GM21529 (cell line): ENCODE measurements around the gene XPR1.

Experiments used
- ATAC-seq: cut with Tn5 transposase; IDR thresholded peaks from one replicate; pipeline ENCODE4 v1.9.1; 2021; ENCODE audit not compliant: unreplicated experiment

Gene XPR1

DNA sequence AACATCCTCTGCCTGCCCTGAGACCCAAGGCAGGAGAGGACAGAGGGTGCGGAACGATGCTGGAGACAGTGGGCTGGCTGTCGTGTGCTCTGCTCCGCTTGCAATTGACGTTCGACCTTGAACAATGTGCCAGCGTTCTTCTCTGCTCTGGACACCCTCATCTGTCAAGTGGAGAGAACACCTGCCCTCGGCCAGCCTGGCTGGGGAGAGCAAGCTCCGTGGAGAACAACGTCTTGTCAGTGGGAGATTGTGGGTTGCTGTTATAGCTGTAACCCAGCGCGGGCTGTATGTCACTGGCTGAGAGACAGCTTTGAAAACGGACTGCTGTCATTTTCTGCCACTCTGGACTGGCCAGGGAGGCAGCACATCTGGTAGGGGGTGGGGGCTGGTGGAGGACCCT is 295.5 kb downstream of the XPR1 start:
- ATAC-seq: no peak

DNA sequence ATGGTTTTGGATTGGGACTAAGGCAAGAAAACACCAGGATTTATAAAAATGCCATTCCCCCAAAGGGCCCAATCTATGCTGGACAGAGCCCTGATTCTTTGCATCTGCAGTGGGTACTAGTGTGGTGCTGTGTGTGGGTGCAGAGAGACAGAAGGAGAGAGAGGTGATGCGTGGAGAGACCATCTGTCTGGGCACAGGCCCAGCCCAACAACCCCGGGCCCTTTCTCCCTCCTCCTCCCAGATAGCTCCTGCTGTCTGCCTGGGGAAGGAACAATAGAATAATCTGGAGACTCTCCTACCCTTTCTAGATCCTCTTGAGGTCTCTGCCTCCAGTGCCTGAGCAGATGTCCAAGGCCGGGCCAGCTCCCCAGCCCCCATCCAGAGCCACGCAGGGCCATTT is 296.0 kb downstream of the XPR1 start:
- no peak for ATAC-seq

DNA sequence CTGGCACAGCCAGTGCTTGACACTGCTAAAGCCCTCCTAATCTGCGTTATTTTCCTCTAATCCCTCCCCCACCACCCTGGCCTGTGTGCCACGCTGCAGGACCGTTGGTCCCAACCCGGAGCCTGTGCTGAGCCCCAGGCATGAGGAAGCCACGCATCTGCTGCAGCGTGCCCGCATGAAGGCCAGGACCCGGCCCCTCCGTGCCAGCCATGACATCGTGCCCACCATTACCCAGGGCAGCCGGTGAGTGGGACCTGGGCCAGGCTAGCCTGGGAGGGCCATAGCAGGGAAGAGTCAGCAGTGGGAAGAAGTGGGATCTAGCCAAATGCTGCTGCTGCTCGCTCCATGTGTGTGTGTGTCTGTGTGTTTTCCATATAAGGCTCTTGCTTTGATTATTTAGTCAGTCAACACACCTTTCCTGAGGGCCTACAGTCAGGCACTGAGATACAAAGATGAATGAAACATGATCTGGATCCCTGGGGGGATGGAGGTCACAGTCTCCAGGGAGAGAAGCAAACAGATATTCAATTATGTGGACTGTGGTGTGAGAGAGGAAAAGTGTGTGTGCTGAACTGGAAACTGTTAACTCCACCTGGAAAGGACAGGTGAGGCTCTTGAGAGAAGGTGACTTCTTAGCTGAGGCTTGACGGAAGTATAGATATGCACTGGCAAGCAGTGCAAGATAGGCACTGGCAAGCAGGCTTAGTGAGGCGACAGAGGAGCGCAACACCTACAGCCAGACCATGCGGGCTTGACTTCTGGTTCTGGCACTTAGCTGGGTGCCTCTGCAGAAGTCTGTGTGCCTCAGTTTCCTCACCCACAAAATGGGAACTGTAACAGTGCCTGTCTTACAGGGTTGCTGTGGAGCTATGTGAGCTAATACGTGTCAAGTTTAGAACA is 296.8 kb downstream of the XPR1 start:
- ATAC-seq: no peak

DNA sequence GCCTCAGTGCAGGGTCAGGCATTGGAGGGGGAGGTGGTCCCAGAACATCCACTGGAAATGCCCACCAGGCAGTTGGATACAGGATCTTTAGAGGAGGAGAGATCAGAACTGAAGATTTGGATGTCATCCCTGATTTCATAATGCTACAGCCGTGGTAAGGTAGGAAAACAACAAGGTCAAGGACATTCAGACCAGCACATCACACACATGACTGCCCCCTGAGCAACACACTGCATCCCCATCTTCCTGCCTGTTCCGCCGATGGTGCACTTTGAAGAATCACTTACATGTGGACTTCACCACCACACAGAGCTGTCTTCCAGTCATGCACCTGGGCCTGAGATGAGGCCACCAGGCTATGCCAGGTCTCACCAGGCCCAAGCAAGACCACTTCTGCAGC is 297.6 kb downstream of the XPR1 start:
- ATAC-seq: no peak

DNA sequence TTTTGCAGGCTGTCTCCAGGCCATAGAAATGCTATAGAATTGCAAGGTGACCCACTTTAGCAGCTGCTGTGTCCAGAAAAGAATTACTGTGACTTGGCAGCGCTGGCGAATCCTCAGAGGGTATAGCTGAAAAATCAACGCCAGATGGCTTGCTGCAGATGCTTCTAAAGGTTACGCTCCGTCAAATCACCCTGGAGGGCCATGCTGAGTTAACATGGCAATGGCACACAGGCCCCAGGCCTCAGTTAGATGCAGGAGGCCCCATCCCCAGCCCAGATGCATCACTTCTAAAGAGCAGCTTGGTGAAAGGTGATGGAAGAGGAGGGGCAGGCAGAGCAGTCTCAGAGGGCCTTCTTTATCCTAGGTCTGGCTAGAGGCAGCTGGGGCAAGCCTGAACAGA is 298.9 kb downstream of the XPR1 start:
- no peak for ATAC-seq

DNA sequence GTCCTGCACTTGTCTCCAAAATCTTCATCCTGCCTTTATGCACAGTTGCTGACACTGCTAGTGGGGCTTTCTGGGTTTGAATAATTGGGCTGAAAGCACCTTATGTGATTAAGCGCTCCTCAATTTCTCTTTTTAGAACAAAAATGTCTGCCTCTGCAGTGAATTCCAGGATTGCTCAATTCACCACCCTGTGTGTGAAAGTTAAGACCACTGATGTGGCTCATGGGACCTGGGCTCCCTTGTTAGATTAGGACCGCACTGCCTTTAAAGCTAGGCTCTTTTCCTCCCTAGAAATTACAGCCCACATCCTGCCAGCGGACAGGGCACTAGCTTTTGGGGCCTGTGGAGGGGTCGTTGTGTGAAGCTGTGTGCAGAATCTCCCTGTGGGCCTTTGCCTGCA is 299.7 kb downstream of the XPR1 start:
- no peak for ATAC-seq

DNA sequence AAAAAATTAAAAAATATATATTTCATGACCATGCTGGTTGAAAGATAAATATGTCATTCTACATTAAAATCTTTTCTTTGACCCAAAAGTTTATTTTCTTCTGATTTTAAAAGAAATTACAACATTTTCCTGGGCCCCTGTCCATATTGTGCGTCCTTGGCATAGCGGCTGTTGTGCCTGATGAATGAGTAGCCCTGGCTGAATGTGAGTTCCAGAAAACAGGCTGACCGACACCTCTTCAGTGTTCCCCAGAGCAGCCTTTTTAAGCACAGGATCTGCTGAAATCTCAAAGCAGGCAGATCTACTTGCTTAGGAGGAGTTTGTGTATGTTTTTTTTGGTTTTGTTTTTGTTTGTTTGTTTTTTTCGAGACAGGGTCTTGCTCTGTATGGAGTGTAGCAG is 300.6 kb downstream of the XPR1 start:
- no peak for ATAC-seq

DNA sequence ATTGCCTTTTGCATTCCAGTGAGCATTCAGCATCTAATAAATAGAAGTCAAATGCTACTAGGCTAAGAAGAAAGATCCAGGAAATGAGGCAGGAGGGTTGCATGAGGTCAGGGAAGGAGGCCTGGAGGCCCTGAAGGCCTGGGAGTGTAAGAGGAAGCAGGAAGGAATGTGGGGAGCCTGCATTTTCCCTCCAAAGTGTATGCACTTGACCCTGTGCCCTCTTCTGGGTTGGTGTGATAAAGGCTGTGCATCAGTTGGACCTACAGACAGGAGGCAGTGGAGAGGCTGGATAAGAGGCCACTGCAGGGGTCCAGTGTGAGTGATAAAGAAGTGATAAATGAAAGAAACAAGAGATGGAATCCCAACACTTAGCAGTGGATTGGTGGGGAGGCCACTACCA is 301.3 kb downstream of the XPR1 start:
- no peak for ATAC-seq

DNA sequence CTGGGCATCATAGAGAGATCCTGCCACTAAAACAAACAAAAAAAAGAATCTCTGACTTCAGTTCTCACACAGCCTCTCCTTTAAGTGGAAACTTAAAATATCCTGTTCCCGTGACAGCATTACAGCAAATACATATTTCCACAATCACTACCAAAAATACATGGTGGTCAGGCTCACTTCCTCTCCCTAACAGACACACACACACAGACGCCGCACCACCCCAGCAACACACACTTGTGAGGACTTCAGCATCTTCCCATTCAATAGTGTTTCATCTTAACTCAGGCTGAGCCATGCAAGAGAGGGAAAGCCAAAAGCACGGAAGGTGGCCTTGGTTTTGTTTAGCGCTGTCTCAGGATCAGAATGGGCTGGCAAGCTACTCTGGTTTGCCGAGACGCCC is 302.7 kb downstream of the XPR1 start:
- no peak for ATAC-seq

DNA sequence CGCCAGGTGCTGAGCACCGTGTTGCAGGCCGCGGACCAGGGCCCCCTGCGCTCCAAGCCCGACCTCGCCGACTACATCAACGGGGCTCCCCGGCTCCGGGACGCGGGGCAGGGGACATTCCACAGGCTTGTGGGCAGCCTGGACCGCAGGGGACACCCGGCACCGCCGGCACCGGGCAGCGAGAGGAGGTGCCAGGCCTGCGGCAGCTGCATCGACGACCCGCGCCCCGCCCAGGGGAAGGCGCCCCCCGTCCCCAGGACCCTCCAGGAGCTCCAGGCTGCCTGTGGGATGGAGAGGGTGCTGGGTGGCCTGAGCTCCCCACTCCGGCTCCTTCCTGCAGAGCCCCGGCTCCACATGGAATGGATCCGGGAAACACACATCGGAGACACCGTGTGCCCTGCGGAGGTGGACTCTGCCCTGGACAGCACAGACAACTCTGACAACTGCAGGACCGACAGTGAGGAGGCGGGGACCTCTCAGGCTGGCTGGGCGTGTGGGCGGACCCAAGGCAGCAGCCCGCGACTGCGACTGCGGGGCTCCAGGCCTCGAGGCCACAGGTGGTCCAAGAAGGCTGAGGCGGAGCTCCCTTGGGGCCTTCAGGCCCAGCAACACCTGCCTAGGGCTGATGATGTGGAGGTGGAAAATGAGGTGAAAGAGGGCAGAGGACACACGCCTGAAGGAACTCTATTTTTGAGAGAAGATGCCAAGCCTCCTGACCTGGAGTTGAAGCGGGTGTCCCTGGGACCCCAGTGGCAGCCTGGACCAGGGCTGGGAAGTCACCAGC is 303.7 kb downstream of the XPR1 start:
- peak; percentile 43 for ATAC-seq

DNA sequence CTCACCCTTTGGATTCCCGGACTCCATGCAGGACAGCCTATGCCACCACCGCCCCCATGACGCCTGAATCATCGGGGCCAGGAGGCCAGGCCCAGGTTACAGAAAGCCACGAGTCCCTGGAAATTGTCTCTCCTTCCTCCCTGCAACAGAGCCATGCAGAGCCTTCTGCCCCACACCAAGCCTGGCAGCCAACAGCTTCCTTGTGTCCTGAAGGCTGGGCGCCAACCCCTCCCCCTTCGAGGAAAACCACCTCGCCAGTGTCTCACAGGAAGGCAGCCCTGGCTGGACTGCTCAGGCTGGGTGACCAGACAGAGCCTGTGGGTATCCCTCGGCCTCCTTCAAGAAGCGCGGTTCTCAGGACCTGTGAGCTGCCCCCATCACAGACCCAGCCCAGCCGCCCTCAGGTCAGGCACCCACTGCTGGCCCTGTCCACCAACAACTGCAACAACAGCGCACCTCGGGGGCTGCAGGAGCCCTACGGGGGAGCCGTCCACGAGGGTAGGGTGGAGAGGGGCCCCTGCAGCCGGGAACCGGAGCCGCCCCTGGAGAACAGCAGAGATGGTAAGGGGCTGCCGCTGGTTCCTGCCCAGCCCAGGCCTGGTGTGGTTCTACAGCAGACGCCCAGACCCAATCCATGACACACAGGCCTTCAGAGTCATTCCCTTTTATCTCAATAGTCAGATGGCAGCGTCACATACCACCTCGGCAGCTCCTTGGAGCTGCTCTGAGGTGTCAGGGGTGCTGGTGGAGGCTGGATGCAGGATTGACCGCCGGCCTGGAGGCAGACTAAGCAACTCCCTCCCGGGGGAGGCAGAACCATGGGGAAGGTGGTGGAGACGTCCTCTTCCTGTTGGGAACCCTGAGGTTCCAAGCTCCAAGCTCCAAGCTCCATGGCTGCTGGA is 304.5 kb downstream of the XPR1 start:
- ATAC-seq: no peak

DNA sequence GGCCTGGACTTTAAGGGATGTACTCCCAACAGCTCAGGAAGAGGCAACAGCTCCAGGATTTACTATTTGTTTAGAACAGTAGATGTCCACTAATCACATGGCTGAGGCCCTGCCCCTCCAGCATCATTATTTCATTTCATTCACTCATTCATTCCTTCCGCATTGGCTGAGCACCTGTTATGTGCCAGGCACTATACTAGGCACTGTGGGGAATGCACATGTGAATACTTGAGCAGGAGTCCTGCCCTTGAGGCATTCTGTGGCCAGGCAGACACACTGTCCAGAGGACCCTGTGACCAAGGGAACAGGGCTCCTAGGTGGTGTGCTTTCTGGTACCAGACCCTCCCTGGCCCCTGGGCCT is 305.2 kb downstream of the XPR1 start:
- ATAC-seq: no peak

DNA sequence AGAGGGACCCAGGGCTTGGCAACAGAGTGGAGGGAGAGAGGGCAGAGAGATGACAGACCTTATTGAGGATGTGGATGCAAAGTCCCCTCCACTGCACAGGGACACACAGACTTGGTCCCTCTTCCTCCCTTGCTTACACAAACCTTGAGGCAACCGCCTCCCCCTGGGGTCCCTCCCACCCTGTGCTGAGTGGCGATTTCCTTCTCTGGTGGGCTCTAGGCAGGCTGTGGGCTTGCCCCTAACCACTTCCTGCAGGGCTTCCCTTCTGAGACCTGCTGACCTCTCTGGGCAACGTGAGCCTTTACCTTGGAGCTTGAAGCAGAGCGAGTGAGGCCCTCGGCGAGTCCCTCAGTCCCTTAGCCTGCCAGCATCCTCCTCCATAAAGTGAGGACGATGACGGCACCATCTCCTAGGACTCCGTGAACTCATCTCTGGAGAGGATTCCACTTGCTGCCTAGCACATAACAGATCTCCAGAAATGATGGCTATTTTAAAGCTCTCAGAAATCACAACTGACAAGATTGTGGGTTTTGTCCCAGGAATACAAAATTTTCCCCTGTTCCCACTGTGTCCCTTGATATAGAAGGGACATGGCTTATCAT is 305.9 kb downstream of the XPR1 start:
- no peak for ATAC-seq

DNA sequence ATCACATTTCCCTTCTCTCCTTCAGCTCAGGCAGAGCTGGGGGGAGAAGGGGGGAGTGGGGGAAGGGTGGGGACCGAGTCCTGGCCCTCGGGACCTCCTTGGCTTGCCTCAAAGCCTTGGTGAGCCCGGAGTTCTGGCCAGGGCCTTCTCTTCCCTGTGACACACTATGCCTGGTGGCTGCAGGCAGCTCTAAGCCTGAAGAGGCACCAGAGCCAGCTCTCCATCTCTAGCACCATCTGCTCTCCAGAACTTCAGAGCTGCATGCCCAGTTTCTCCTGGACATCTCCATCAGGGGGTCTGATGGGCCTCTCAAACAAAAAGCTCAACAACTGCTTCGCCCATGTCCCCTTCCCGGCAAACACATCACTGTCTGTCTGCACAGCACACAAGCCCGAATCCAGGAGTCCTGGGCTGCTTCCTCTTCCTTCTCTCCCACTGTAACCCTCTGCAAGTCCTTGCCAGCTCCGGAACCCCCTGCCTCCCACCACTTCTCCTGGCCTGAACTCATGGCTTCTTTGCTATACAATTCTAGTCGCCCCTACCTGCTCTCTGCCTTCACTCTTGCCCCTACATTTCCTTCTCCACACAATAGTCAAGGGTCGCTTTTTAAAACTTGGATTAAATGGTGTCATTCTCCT is 307.4 kb downstream of the XPR1 start:
- ATAC-seq: no peak

DNA sequence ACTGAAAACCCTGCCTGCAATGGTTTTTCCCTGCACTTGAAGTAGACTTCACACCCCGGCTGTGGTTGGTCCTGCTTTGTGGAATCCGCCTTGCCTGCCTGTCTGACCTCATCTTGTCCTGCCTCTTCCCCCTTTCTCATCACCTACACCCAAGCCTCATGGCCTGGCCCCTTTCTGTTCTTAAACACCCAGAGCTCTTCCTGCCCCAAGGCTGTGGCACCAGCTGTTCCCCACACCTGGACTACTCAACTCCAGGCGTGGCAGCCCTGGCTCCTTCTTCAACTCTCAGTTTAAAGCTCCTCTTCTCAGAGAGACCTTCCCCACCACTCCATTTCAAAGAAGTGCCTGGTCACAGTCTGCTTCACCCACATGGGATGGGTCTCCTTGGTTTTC is 307.9 kb downstream of the XPR1 start:
- ATAC-seq: no peak
